ENCODE measurements around the gene EPC2.

Gene EPC2

DNA sequence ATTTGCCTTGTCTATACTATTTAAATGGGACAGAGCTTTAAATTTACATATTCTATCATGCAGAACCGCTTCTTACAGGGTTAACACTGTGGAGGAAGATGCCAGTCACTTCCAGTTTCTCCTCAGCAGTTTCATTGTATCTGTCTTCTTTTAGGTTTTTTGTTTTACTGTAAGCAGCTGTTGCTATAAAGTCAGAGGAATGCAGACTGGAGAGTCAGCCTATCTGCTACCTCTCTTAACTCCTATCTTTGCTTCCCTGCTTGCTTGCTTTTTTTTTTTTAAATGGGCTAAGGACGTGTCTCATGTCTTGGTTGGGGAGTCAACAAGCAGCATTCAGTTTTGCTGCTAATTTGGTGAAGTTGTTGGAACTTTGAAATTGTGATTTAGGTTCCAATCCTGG, 8.9 kb downstream of the EPC2 start:
- Histone ChIP-seq H3K4me2 (ENCODE audit: low read depth, low read length, poor library complexity, severe bottlenecking) (peak overlapping the region; percentile 42), H3K9me2 (replicated peaks; ENCODE audit: low read depth, low read length) (no peaks in the 10 kb centered on the region), H2AFZ (ENCODE audit: low read length) (no peak overlapping the region), H3K4me1 (ENCODE audit: insufficient read depth, low read length, poor library complexity, severe bottlenecking) (peaks cover 56% of the 10 kb centered on the region), H3K36me3 (ENCODE audit: insufficient read depth, low read length) (no peaks in the 10 kb centered on the region), H4K20me1 (ENCODE audit: insufficient read depth, low read length, poor library complexity, severe bottlenecking) (peaks cover 97% of the 10 kb centered on the region), H3K9ac (ENCODE audit: low read depth, low read length, poor library complexity, severe bottlenecking) (no peak overlapping the region), H3K79me2 (ENCODE audit: insufficient read depth, low read length) (peaks cover 100% of the 10 kb centered on the region), H3K27me3 (ENCODE audit: insufficient read depth, low read length, poor library complexity, severe bottlenecking) (no peaks in the 10 kb centered on the region), H3K4me3 (ENCODE audit: low read length, poor library complexity, severe bottlenecking) (no peak overlapping the region), H3K9me3 (ENCODE audit: insufficient read depth, low read depth, low read length) (no peaks in the 10 kb centered on the region), H3F3A (ENCODE audit: low read depth) (no peaks in the 10 kb centered on the region)
- no peak for TF ChIP-seq EZH2phosphoT487 (IDR thresholded peaks at IDR 0.05; ENCODE audit: borderline replicate concordance)
- TF ChIP-seq, protein P1, sequence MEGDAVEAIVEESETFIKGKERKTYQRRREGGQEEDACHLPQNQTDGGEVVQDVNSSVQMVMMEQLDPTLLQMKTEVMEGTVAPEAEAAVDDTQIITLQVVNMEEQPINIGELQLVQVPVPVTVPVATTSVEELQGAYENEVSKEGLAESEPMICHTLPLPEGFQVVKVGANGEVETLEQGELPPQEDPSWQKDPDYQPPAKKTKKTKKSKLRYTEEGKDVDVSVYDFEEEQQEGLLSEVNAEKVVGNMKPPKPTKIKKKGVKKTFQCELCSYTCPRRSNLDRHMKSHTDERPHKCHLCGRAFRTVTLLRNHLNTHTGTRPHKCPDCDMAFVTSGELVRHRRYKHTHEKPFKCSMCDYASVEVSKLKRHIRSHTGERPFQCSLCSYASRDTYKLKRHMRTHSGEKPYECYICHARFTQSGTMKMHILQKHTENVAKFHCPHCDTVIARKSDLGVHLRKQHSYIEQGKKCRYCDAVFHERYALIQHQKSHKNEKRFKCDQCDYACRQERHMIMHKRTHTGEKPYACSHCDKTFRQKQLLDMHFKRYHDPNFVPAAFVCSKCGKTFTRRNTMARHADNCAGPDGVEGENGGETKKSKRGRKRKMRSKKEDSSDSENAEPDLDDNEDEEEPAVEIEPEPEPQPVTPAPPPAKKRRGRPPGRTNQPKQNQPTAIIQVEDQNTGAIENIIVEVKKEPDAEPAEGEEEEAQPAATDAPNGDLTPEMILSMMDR (conservative IDR thresholded peaks at IDR 0.05; ENCODE audit: low read length), result no peak

DNA sequence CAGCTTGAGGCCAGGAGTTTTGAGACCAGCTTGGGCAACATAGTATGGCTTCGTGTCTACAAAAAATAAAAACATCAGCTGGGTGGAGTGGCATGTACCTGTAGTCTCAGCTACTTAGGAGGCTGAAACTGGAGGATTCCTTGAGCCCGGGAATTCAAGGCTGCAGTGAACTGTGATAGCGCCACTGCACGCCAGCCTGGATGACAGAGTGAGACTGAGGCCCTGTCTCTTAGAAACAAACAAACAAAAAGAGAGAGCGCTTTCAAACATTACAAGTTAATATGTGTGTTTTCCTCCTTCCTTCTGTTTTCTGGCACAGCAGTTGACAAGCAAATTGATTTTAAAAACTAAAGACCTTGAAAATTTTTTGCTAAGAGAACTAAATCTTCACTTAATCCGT, 9.9 kb downstream of the EPC2 start:
- Histone ChIP-seq H4K20me1 (ENCODE audit: insufficient read depth, low read length, poor library complexity, severe bottlenecking) (peaks cover 97% of the 10 kb centered on the region), H3F3A (ENCODE audit: low read depth) (no peaks in the 10 kb centered on the region), H3K4me1 (ENCODE audit: insufficient read depth, low read length, poor library complexity, severe bottlenecking) (peaks cover 55% of the 10 kb centered on the region), H3K4me2 (ENCODE audit: low read depth, low read length, poor library complexity, severe bottlenecking) (no peak overlapping the region), H3K9me3 (ENCODE audit: insufficient read depth, low read depth, low read length) (no peaks in the 10 kb centered on the region), H3K36me3 (ENCODE audit: insufficient read depth, low read length) (no peaks in the 10 kb centered on the region), H3K4me3 (ENCODE audit: low read length, poor library complexity, severe bottlenecking) (no peak overlapping the region), H2AFZ (ENCODE audit: low read length) (no peak overlapping the region), H3K79me2 (ENCODE audit: insufficient read depth, low read length) (peaks cover 100% of the 10 kb centered on the region), H3K27me3 (ENCODE audit: insufficient read depth, low read length, poor library complexity, severe bottlenecking) (no peaks in the 10 kb centered on the region), H3K9me2 (replicated peaks; ENCODE audit: low read depth, low read length) (no peaks in the 10 kb centered on the region), H3K9ac (ENCODE audit: low read depth, low read length, poor library complexity, severe bottlenecking) (no peak overlapping the region)
- TF ChIP-seq EZH2phosphoT487 (IDR thresholded peaks at IDR 0.05; ENCODE audit: borderline replicate concordance), result no peak
- TF ChIP-seq, protein P1 (conservative IDR thresholded peaks at IDR 0.05; ENCODE audit: low read length), result no peak

DNA sequence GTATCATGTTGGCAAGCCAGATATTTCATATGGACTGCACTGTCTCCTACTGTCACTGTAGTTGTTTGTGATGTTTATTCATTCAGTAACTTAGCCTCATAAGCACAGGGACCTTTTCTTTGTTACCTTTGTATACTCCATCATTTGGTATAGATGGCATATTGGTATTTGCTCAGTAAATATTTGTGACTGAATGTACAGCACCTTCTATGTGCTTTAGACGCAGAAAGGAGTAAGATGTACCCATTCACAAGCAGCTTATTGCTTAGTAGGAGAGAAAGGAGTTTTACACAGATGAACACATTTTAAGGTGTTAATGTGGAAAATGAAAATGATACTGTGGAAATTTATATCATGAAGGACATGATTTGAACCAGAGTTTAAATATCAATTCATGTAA, 12.0 kb downstream of the EPC2 start:
- no peak overlapping the region for H2AFZ ChIP-seq (ENCODE audit: low read length)
- H4K20me1 ChIP-seq (ENCODE audit: insufficient read depth, low read length, poor library complexity, severe bottlenecking), result peaks cover 97% of the 10 kb centered on the region
- no peaks in the 10 kb centered on the region for H3K36me3 ChIP-seq (ENCODE audit: insufficient read depth, low read length)
- H3K9me3 ChIP-seq (ENCODE audit: insufficient read depth, low read depth, low read length), result no peaks in the 10 kb centered on the region
- H3K4me1 ChIP-seq (ENCODE audit: insufficient read depth, low read length, poor library complexity, severe bottlenecking), result peaks cover 52% of the 10 kb centered on the region
- H3F3A ChIP-seq (ENCODE audit: low read depth), result 0 out of 2 replicates have a peak, but pooled peaks cover 4% of the 10 kb centered on the region
- no peak overlapping the region for H3K4me3 ChIP-seq (ENCODE audit: low read length, poor library complexity, severe bottlenecking)
- no peak for TF ChIP-seq EZH2phosphoT487 (IDR thresholded peaks at IDR 0.05; ENCODE audit: borderline replicate concordance)
- TF ChIP-seq, protein P1 (conservative IDR thresholded peaks at IDR 0.05; ENCODE audit: low read length), result no peak
- H3K4me2 ChIP-seq (ENCODE audit: low read depth, low read length, poor library complexity, severe bottlenecking), result no peak overlapping the region
- no peaks in the 10 kb centered on the region for H3K9me2 ChIP-seq (replicated peaks; ENCODE audit: low read depth, low read length)
- peaks cover 99% of the 10 kb centered on the region for H3K79me2 ChIP-seq (ENCODE audit: insufficient read depth, low read length)
- H3K9ac ChIP-seq (ENCODE audit: low read depth, low read length, poor library complexity, severe bottlenecking), result no peak overlapping the region
- H3K27me3 ChIP-seq (ENCODE audit: insufficient read depth, low read length, poor library complexity, severe bottlenecking), result no peaks in the 10 kb centered on the region
